HCT116 (cell line): Measurements from ENCODE around the gene HSP90AA1. TPM values are rescaled to one million over a fixed set of nuclear protein-coding genes. Genes with fewer than 3 reads are reported as not detected.

Experiments
- ATAC-seq: fragments of 200-7000 bp; cut with Tn5 transposase; 2 replicates; pipeline ENCODE4 v1.9.1; 2020; ENCODE audit warnings: mild to moderate bottlenecking, moderate library complexity
- BruUV-seq: library from RNA; stranded (reverse); fragments of 400-500 nt; replicated peaks from 2 replicates; lab custom pipeline; 2021; lab: Mats Ljungman, UMichigan
- CTCF ChIA-PET: fragments of 300-600 bp; sonication (Branson Sonifier 250); formaldehyde crosslinking; loops from one replicate; lab custom pipeline; 2021; ENCODE audit warnings: antibody characterized with exemption; lab: Charles Lee
- POLR2A ChIA-PET: fragments of 300-600, 350-600 bp; sonication (Branson Sonifier 250); formaldehyde crosslinking; loops from one replicate; lab custom pipeline; 2021; ENCODE audit warnings: antibody characterized with exemption; lab: Charles Lee
- RAD21 ChIA-PET, 2 experiments: fragments of 300-600 bp; sonication (Branson Sonifier 250); formaldehyde crosslinking; loops; one replicate each; lab custom pipeline; 2023; ENCODE audit warnings: low total read pairs in 2 of 2; ENCODE audit not compliant: uncharacterized antibody in 2 of 2, unreplicated experiment in 2 of 2, low non-redundant PET in 1 of 2; lab: Charles Lee
- DNase-seq: peaks from one replicate; pipeline ENCODE4 v3.0.0-alpha.2; 2010; ENCODE audit warnings: low read depth, low spot score
- H2AFZ ChIP-seq: fragments of 200-600 bp; shearing (Covaris generic), sonication (generic); 2 replicates; pipeline ENCODE4 v1.6.1; 2017; ENCODE audit warnings: low read depth, mixed run types, mixed read lengths, antibody characterized with exemption, low read length; ENCODE audit not compliant: poor library complexity, severe bottlenecking
- H3K27ac ChIP-seq: 2 replicates; pipeline ENCODE4 v1.5.1; 2012; ENCODE audit warnings: low read depth, low read length
- H3K27me3 ChIP-seq: fragments of 200-600 bp; sonication (generic); 2 replicates; pipeline ENCODE4 v1.6.1; 2016; ENCODE audit warnings: mixed run types, low read length, mixed read lengths; ENCODE audit not compliant: insufficient read depth
- H3K36me3 ChIP-seq, 2 experiments: fragments of 200-500 bp in 1 of 2; fragments of 200-600 bp in 1 of 2; sonication (Bioruptor generic) in 1 of 2; sonication (generic) in 1 of 2; 2 replicates each; pipeline versions ENCODE4 v1.5.1 to v1.6.1; 2014 to 2016; ENCODE audit warnings: low read length in 2 of 2, inconsistent platforms in 1 of 2, mixed read lengths in 1 of 2, mixed run types in 1 of 2; ENCODE audit not compliant: insufficient read depth in 2 of 2, control insufficient read depth in 1 of 2
- H3K4me1 ChIP-seq, 2 experiments: fragments of 200-600 bp in 1 of 2; sonication (generic) in 1 of 2; 2 replicates each; pipeline versions ENCODE4 v1.5.1 to v1.6.1; 2012 to 2017; ENCODE audit warnings: low read length in 2 of 2, inconsistent platforms in 1 of 2, mild to moderate bottlenecking in 1 of 2, mixed read lengths in 1 of 2, mixed run types in 1 of 2, moderate library complexity in 1 of 2; ENCODE audit not compliant: insufficient read depth in 2 of 2, control insufficient read depth in 1 of 2
- H3K4me2 ChIP-seq: fragments of 200-600 bp; sonication (generic); 2 replicates; pipeline ENCODE4 v1.6.1; 2017; ENCODE audit warnings: mixed run types, low read length, mixed read lengths
- H3K4me3 ChIP-seq, 2 experiments: fragments of 200-600 bp in 1 of 2; sonication (generic) in 1 of 2; replicated peaks in 1 of 2; 2 replicates each; pipeline ENCODE4 v1.5.1; 2011 to 2016; ENCODE audit warnings: low read length in 2 of 2, control low read depth in 1 of 2, low read depth in 1 of 2, mild to moderate bottlenecking in 1 of 2, mixed read lengths in 1 of 2, mixed run types in 1 of 2
- H3K79me2 ChIP-seq: fragments of 200-600 bp; sonication (generic); 2 replicates; pipeline ENCODE4 v1.6.1; 2017; ENCODE audit warnings: mild to moderate bottlenecking, mixed run types, low read length, moderate library complexity, mixed read lengths; ENCODE audit not compliant: insufficient read depth
- H3K9ac ChIP-seq: fragments of 200-600 bp; sonication (generic); 2 replicates; pipeline ENCODE4 v1.6.1; 2016; ENCODE audit warnings: low read length, mixed read lengths
- H3K9me2 ChIP-seq: fragments of 200-600 bp; sonication (generic), shearing (Covaris generic); 2 replicates; pipeline ENCODE4 v1.6.1; 2017; ENCODE audit warnings: mixed run types, mild to moderate bottlenecking, moderate library complexity; ENCODE audit not compliant: insufficient read depth
- H3K9me3 ChIP-seq, 2 experiments: fragments of 200-500 bp in 1 of 2; fragments of 200-600 bp in 1 of 2; sonication (Bioruptor generic) in 1 of 2; sonication (generic) in 1 of 2; 2 replicates each; pipeline ENCODE4 v1.6.1; 2014 to 2017; ENCODE audit warnings: low read length in 2 of 2, mixed read lengths in 2 of 2, inconsistent platforms in 1 of 2, low read depth in 1 of 2, mild to moderate bottlenecking in 1 of 2, mixed run types in 1 of 2, moderate library complexity in 1 of 2; ENCODE audit not compliant: control insufficient read depth in 1 of 2, insufficient read depth in 1 of 2
- H4K20me1 ChIP-seq: fragments of 200-600 bp; sonication (generic), shearing (Covaris generic); 2 replicates; pipeline ENCODE4 v1.6.1; 2017; ENCODE audit warnings: mixed run types, mild to moderate bottlenecking, moderate library complexity; ENCODE audit not compliant: insufficient read depth
- EGR1 ChIP-seq: IDR thresholded peaks from 2 replicates; pipeline ENCODE4 v1.6.1; 2012; ENCODE audit warnings: low read depth
- EZH2 ChIP-seq: fragments of 200-600 bp; sonication (generic); IDR thresholded peaks from 2 replicates; pipeline ENCODE4 v1.6.1; 2017; ENCODE audit warnings: antibody characterized with exemption, mixed run types
- FOSL1 ChIP-seq: IDR thresholded peaks from 2 replicates; pipeline ENCODE4 v1.6.1; 2012; ENCODE audit warnings: low read depth
- JUND ChIP-seq: IDR thresholded peaks from 2 replicates; pipeline ENCODE4 v1.6.1; 2012
- POLR2A ChIP-seq: IDR thresholded peaks from 2 replicates; pipeline ENCODE4 v1.7.0; 2011; ENCODE audit warnings: borderline replicate concordance; ENCODE audit not compliant: insufficient read depth, insufficient read length; ENCODE audit errors: extremely low read depth
- POLR2AphosphoS5 ChIP-seq: IDR thresholded peaks from 2 replicates; pipeline ENCODE4 v1.6.1; 2011; ENCODE audit warnings: mild to moderate bottlenecking, low read depth, low read length, moderate library complexity
- RAD21 ChIP-seq: IDR thresholded peaks from 2 replicates; pipeline ENCODE4 v1.6.1; 2012; ENCODE audit warnings: low read depth, mild to moderate bottlenecking
- REST ChIP-seq: IDR thresholded peaks from 2 replicates; pipeline ENCODE4 v1.6.1; 2012; ENCODE audit warnings: low read depth
- SP1 ChIP-seq: IDR thresholded peaks from 2 replicates; pipeline ENCODE4 v1.6.1; 2012; ENCODE audit warnings: low read depth
- TCF7L2 ChIP-seq: IDR thresholded peaks from 2 replicates; pipeline ENCODE4 v1.7.0; 2011; ENCODE audit warnings: borderline replicate concordance, inconsistent platforms; ENCODE audit not compliant: insufficient read depth, insufficient read length; ENCODE audit errors: extremely low read depth
- ZFX ChIP-seq: fragments of 450-650 bp; IDR thresholded peaks from 2 replicates; pipeline ENCODE4 v1.6.1; 2017
- ZNF274 ChIP-seq: fragments of 200-500 bp; sonication (Bioruptor generic); IDR thresholded peaks from 2 replicates; pipeline ENCODE4 v1.6.1; 2014; ENCODE audit warnings: mild to moderate bottlenecking, low read depth, low read length, inconsistent platforms
- intact Hi-C: fragments of 100-400 bp; cut with micrococcal nuclease; formaldehyde crosslinking; loops from 2 replicates; pipeline ENCODE4 v1.10.0; 2022
- total RNA-seq: library from RNA; stranded (reverse); gene quantifications from one replicate; pipeline ENCODE4 v1.2.1, GENCODE V29; 2021; ENCODE audit not compliant: unreplicated experiment

HSP90AA1 gene
- total RNA-seq, 1 experiment from 2014 or later, result 1,380 TPM

GRCh38 chr14:102042699-102043098 is 44.1 kb downstream of the HSP90AA1 start:
- Histone ChIP-seq H3K9me3 (no peaks in the 10 kb centered on the region), H4K20me1 (no peaks in the 10 kb centered on the region), H3K4me3 (no peak overlapping the region), H3K9me2 (no peaks in the 10 kb centered on the region), H3K36me3 (peaks cover 59 to 62% of the 10 kb centered on the region in 2 experiments), H3K4me2 (no peak overlapping the region), H3K27me3 (no peaks in the 10 kb centered on the region), H3K4me1 (peaks cover 0 to 10% of the 10 kb centered on the region in 2 experiments; a peak in 2 of 4 replicates), H3K9ac (no peak overlapping the region), H3K79me2 (no peaks in the 10 kb centered on the region), H3K27ac (no peak overlapping the region), H2AFZ (no peak overlapping the region)
- intact Hi-C loops, result no loop called here
- TF ChIP-seq REST (no peak), FOSL1 (no peak), SP1 (no peak), EGR1 (no peak), RAD21 (no peak)
- ChIA-PET POLR2A (no interaction called here), CTCF (no interaction called here), RAD21 (no interaction called here)
- DNase-seq (no peak), ATAC-seq (no peak)
- no TSS peak for BruUV-seq

- H3K27ac ChIP-seq, result no peak overlapping the region
- no peak overlapping the region for H3K4me2 ChIP-seq
- no peaks in the 10 kb centered on the region for H4K20me1 ChIP-seq
- TF ChIP-seq FOSL1 (no peak), RAD21 (no peak), EGR1 (no peak), POLR2AphosphoS5 (no peak), REST (no peak), JUND (no peak), EZH2 (no peak), ZNF274 (no peak), TCF7L2 (no peak), POLR2A (no peak), ZFX (no peak)
- peaks cover 74 to 80% of the 10 kb centered on the region in 2 experiments for H3K36me3 ChIP-seq
- H3K4me1 ChIP-seq, result no peaks in the 10 kb centered on the region
- H3K9ac ChIP-seq, result no peak overlapping the region
- POLR2A ChIA-PET, result no interaction called here
- no peak overlapping the region for H3K4me3 ChIP-seq
- DNase-seq (no peak), ATAC-seq (no peak)
- H3K79me2 ChIP-seq, result no peaks in the 10 kb centered on the region
- CTCF ChIA-PET, result no interaction called here
- no peak overlapping the region for H2AFZ ChIP-seq
- intact Hi-C loops, result no loop called here
- no TSS peak for BruUV-seq
- H3K9me2 ChIP-seq, result no peaks in the 10 kb centered on the region
- RAD21 ChIA-PET, result no interaction called here
- H3K27me3 ChIP-seq, result no peaks in the 10 kb centered on the region
- no peaks in the 10 kb centered on the region for H3K9me3 ChIP-seq
Observed at GRCh38 chr14:102040153-102040552, 46.7 kb downstream of the HSP90AA1 start.
